ENCODE measurements around the gene CKS1B. TPM values are rescaled to one million over a fixed set of nuclear protein-coding genes. Genes with fewer than 3 reads are reported as not detected.

Gene CKS1B
- total and polyA plus RNA-seq, 9 of the 15 experiments (the other 6 are each of a cell fraction or from before 2014, with no cell fraction given) = 215 to 1,103 (median 460) TPM

GRCh38 chr1:155017041-155017945 is 42.8 kb downstream of the CKS1B start (continued):
- TF ChIP-seq, protein P1, sequence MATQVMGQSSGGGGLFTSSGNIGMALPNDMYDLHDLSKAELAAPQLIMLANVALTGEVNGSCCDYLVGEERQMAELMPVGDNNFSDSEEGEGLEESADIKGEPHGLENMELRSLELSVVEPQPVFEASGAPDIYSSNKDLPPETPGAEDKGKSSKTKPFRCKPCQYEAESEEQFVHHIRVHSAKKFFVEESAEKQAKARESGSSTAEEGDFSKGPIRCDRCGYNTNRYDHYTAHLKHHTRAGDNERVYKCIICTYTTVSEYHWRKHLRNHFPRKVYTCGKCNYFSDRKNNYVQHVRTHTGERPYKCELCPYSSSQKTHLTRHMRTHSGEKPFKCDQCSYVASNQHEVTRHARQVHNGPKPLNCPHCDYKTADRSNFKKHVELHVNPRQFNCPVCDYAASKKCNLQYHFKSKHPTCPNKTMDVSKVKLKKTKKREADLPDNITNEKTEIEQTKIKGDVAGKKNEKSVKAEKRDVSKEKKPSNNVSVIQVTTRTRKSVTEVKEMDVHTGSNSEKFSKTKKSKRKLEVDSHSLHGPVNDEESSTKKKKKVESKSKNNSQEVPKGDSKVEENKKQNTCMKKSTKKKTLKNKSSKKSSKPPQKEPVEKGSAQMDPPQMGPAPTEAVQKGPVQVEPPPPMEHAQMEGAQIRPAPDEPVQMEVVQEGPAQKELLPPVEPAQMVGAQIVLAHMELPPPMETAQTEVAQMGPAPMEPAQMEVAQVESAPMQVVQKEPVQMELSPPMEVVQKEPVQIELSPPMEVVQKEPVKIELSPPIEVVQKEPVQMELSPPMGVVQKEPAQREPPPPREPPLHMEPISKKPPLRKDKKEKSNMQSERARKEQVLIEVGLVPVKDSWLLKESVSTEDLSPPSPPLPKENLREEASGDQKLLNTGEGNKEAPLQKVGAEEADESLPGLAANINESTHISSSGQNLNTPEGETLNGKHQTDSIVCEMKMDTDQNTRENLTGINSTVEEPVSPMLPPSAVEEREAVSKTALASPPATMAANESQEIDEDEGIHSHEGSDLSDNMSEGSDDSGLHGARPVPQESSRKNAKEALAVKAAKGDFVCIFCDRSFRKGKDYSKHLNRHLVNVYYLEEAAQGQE (IDR thresholded peaks at IDR 0.05; ENCODE audit: borderline replicate concordance) = peak; percentile 91
- TF ChIP-seq, protein P1 (CRISPR knock-in tag; IDR thresholded peaks at IDR 0.05; ENCODE audit: low read depth) = peak; percentile 33; the same call in 1 of the 2 replicates
- TF ChIP-seq SMARCC2 (IDR thresholded peaks at IDR 0.05; ENCODE audit: low read depth) = no peak
- no peak for TF ChIP-seq BCL6 (CRISPR knock-in tag; IDR thresholded peaks at IDR 0.05)
- peak; percentile 25; the same call in 1 of the 2 replicates for TF ChIP-seq ZNF384 (IDR thresholded peaks at IDR 0.05; ENCODE audit: low read depth, low read length)
- TF ChIP-seq SFPQ (IDR thresholded peaks at IDR 0.05; ENCODE audit: low read depth, low read length) = no peak
- TF ChIP-seq ZNF134 (CRISPR knock-in tag; conservative IDR thresholded peaks at IDR 0.05) = no peak
- no peak for TF ChIP-seq SMAD2 (IDR thresholded peaks at IDR 0.05; ENCODE audit: low read depth, low read length)
- TF ChIP-seq ZKSCAN3 (CRISPR knock-in tag; IDR thresholded peaks at IDR 0.05) = no peak
- TF ChIP-seq TCF7L2 (IDR thresholded peaks at IDR 0.05; ENCODE audit: low read depth, low read length) = peak; percentile 43; the same call in 1 of the 2 replicates
- TF ChIP-seq KLF10 (CRISPR knock-in tag; IDR thresholded peaks at IDR 0.05) = no peak
- no peak for TF ChIP-seq ZNF589 (CRISPR knock-in tag; IDR thresholded peaks at IDR 0.05; ENCODE audit: low read depth)
- TF ChIP-seq ZFP1 (CRISPR knock-in tag; IDR thresholded peaks at IDR 0.05) = no peak
- TF ChIP-seq SETDB1 (IDR thresholded peaks at IDR 0.05; ENCODE audit: low read length) = no peak
- 0 out of 2 replicates have a peak, but pooled peaks have one; percentile 65 for TF ChIP-seq ZBTB1 (CRISPR knock-in tag; IDR thresholded peaks at IDR 0.05; ENCODE audit: borderline replicate concordance, low read depth)
